H1 (cell line): ENCODE results near the gene SERINC4. TPM values are rescaled to one million over a fixed set of nuclear protein-coding genes. Genes with fewer than 3 reads are reported as not detected.

Source experiments
- CTCF ChIA-PET: fragments of 300-600 bp; sonication (Branson Sonifier 250); formaldehyde crosslinking; loops from one replicate; lab custom pipeline; 2021; ENCODE audit not compliant: partially characterized antibody; lab: Charles Lee
- POLR2A ChIA-PET: fragments of 300-600 bp; sonication (Branson Sonifier 250); formaldehyde crosslinking; loops from one replicate; lab custom pipeline; 2021; ENCODE audit warnings: inconsistent platforms; ENCODE audit not compliant: partially characterized antibody; lab: Charles Lee
- DNase-seq, 2 experiments: peaks; one replicate each; pipeline versions ENCODE4 v3.0.0 to v3.0.0-alpha.2; 2010 to 2022; ENCODE audit warnings: low spot score in 2 of 2, low read depth in 1 of 2, mixed read lengths in 1 of 2
- FAIRE-seq: peaks from 2 replicates; lab custom pipeline; 2011; peaks lifted over from hg19 to GRCh38; lab: Jason Lieb, UNC
- H2AFZ ChIP-seq: 2 replicates; pipeline ENCODE4 v1.8.1; 2012; ENCODE audit warnings: low read length, inconsistent platforms
- H2AK5ac ChIP-seq: 2 replicates; pipeline ENCODE4 v1.6.1; 2013; ENCODE audit warnings: low read depth, low read length
- H2BK120ac ChIP-seq: replicated peaks from 2 replicates; pipeline ENCODE3; 2013; ENCODE audit warnings: low read depth, low read length, inconsistent platforms
- H2BK12ac ChIP-seq: 2 replicates; pipeline ENCODE4 v1.6.1; 2013; ENCODE audit warnings: low read depth, low read length
- H2BK15ac ChIP-seq: 2 replicates; pipeline ENCODE4 v1.6.1; 2013; ENCODE audit warnings: low read length
- H2BK20ac ChIP-seq: 2 replicates; pipeline ENCODE4 v1.6.1; 2013; ENCODE audit warnings: low read length
- H2BK5ac ChIP-seq: 2 replicates; pipeline ENCODE4 v1.6.1; 2013; ENCODE audit warnings: low read depth, low read length
- H3K14ac ChIP-seq: 2 replicates; pipeline ENCODE4 v1.6.1; 2013; ENCODE audit warnings: inconsistent platforms; ENCODE audit not compliant: insufficient read length
- H3K18ac ChIP-seq: 2 replicates; pipeline ENCODE4 v1.6.1; 2013; ENCODE audit warnings: low read length; ENCODE audit errors: extremely low read depth
- H3K23ac ChIP-seq: 2 replicates; pipeline ENCODE4 v1.6.1; 2013; ENCODE audit warnings: inconsistent platforms; ENCODE audit not compliant: insufficient read length
- H3K23me2 ChIP-seq: 2 replicates; pipeline ENCODE4 v1.6.1; 2013; ENCODE audit warnings: low read depth, low read length
- H3K27ac ChIP-seq: 2 replicates; pipeline ENCODE4 v1.6.1; 2011; ENCODE audit warnings: low read depth, low read length, inconsistent platforms
- H3K27me3 ChIP-seq, 4 experiments: replicated peaks in 1 of 4; 1 replicate in 1 of 4; 2 replicates in 3 of 4; pipeline versions ENCODE4 v1.6.1 to v1.8.1; 2011 to 2013; ENCODE audit warnings: low read length in 3 of 4, mild to moderate bottlenecking in 3 of 4, inconsistent platforms in 2 of 4, mixed read lengths in 2 of 4, moderate library complexity in 1 of 4; ENCODE audit not compliant: control insufficient read depth in 3 of 4, insufficient read depth in 3 of 4; ENCODE audit errors: extremely low read depth in 1 of 4
- H3K36me3 ChIP-seq, 4 experiments: 2 replicates each; pipeline versions ENCODE4 v1.6.1 to v1.8.1; 2011 to 2013; ENCODE audit warnings: mild to moderate bottlenecking in 4 of 4, low read length in 3 of 4, moderate library complexity in 2 of 4, control low read depth in 1 of 4, inconsistent platforms in 1 of 4; ENCODE audit not compliant: insufficient read depth in 4 of 4, control insufficient read depth in 2 of 4
- H3K4ac ChIP-seq: replicated peaks from 2 replicates; pipeline ENCODE3; 2013; ENCODE audit warnings: low read length, low read depth, mixed read lengths, inconsistent platforms; ENCODE audit not compliant: insufficient read length
- H3K4me1 ChIP-seq, 4 experiments: replicated peaks in 1 of 4; 1 replicate in 1 of 4; 2 replicates in 3 of 4; pipeline versions ENCODE4 v1.6.1 to v1.8.1; 2011 to 2013; ENCODE audit warnings: low read length in 3 of 4, inconsistent platforms in 2 of 4, mixed read lengths in 1 of 4; ENCODE audit not compliant: insufficient read depth in 4 of 4, control insufficient read depth in 3 of 4
- H3K4me2 ChIP-seq, 2 experiments: 2 replicates each; pipeline versions ENCODE4 v1.6.1 to v1.8.1; 2011 to 2013; ENCODE audit warnings: low read depth in 2 of 2, low read length in 2 of 2, control low read depth in 1 of 2, inconsistent platforms in 1 of 2, mild to moderate bottlenecking in 1 of 2; ENCODE audit not compliant: insufficient read depth in 1 of 2
- H3K4me3 ChIP-seq, 4 experiments: fragments of 200-600, 300-600 bp in 1 of 4; sonication (generic), shearing (Covaris generic), sonication (Bioruptor Twin) in 1 of 4; 2 replicates each; pipeline versions ENCODE4 v1.5.1 to v1.8.1; 2011 to 2016; ENCODE audit warnings: low read length in 4 of 4, low read depth in 3 of 4, control low read depth in 2 of 4, inconsistent platforms in 2 of 4, mild to moderate bottlenecking in 2 of 4, mixed read lengths in 1 of 4, moderate library complexity in 1 of 4; ENCODE audit not compliant: insufficient read depth in 2 of 4; ENCODE audit errors: extremely low read depth in 1 of 4
- H3K56ac ChIP-seq: replicated peaks from 2 replicates; pipeline ENCODE3; 2013; ENCODE audit warnings: low read depth, mild to moderate bottlenecking, mixed read lengths, low read length, inconsistent platforms; ENCODE audit not compliant: insufficient read length
- H3K79me1 ChIP-seq: 2 replicates; pipeline ENCODE4 v1.6.1; 2013; ENCODE audit warnings: low read depth, low read length, control low read depth
- H3K79me2 ChIP-seq, 2 experiments: 2 replicates each; pipeline versions ENCODE4 v1.6.1 to v1.8.1; 2012 to 2013; ENCODE audit warnings: low read length in 2 of 2, mild to moderate bottlenecking in 2 of 2, inconsistent platforms in 1 of 2; ENCODE audit not compliant: insufficient read depth in 2 of 2, control insufficient read depth in 1 of 2
- H3K9ac ChIP-seq, 4 experiments: replicated peaks in 1 of 4; 1 replicate in 1 of 4; 2 replicates in 3 of 4; pipeline versions ENCODE4 v1.6.1 to v1.8.1; 2011 to 2013; ENCODE audit warnings: low read depth in 3 of 4, low read length in 3 of 4, control low read depth in 2 of 4, mild to moderate bottlenecking in 2 of 4, moderate library complexity in 2 of 4, inconsistent platforms in 1 of 4; ENCODE audit errors: extremely low read depth in 1 of 4
- H3K9me3 ChIP-seq, 2 experiments: 2 replicates each; pipeline versions ENCODE4 v1.6.1 to v1.8.1; 2012 to 2013; ENCODE audit warnings: mild to moderate bottlenecking in 2 of 2, moderate library complexity in 2 of 2, control low read depth in 1 of 2, inconsistent platforms in 1 of 2, low read depth in 1 of 2, low read length in 1 of 2, mixed read lengths in 1 of 2; ENCODE audit not compliant: insufficient read depth in 2 of 2
- H4K20me1 ChIP-seq, 2 experiments: replicated peaks in 1 of 2; 2 replicates each; pipeline versions ENCODE3 to v1.8.1; 2011 to 2013; ENCODE audit warnings: inconsistent platforms in 2 of 2, low read length in 2 of 2, mild to moderate bottlenecking in 1 of 2; ENCODE audit not compliant: insufficient read depth in 2 of 2, control insufficient read depth in 1 of 2
- H4K5ac ChIP-seq: 2 replicates; pipeline ENCODE4 v1.6.1; 2013; ENCODE audit warnings: low read length, low read depth, mixed read lengths, inconsistent platforms; ENCODE audit not compliant: insufficient read length
- H4K8ac ChIP-seq: 2 replicates; pipeline ENCODE4 v1.8.0; 2013; ENCODE audit warnings: mild to moderate bottlenecking, moderate library complexity, low read length, inconsistent platforms; ENCODE audit not compliant: insufficient read depth; ENCODE audit errors: extremely low read depth
- H4K91ac ChIP-seq: replicated peaks from 2 replicates; pipeline ENCODE3; 2013; ENCODE audit warnings: low read length, mixed read lengths, inconsistent platforms; ENCODE audit not compliant: insufficient read length
- CREB1 ChIP-seq: IDR thresholded peaks from 2 replicates; pipeline ENCODE4 v1.6.1; 2012; ENCODE audit warnings: inconsistent platforms
- EGR1 ChIP-seq: IDR thresholded peaks from 2 replicates; pipeline ENCODE4 v1.6.1; 2011; ENCODE audit warnings: low read depth, low read length, borderline replicate concordance
- EP300 ChIP-seq, 2 experiments: IDR thresholded peaks; 1 replicate in 1 of 2; 2 replicates in 1 of 2; pipeline ENCODE4 v1.6.1; 2011 to 2012; ENCODE audit warnings: low read depth in 2 of 2, low read length in 2 of 2, mild to moderate bottlenecking in 2 of 2, borderline replicate concordance in 1 of 2, inconsistent platforms in 1 of 2, moderate library complexity in 1 of 2
- GABPA ChIP-seq: IDR thresholded peaks from 2 replicates; pipeline ENCODE4 v1.6.1; 2011; ENCODE audit warnings: mild to moderate bottlenecking, low read length, moderate library complexity, borderline replicate concordance; ENCODE audit not compliant: insufficient read depth
- HDAC6 ChIP-seq: IDR thresholded peaks from one replicate; pipeline ENCODE4 v1.7.1; 2012; ENCODE audit warnings: low read depth, mild to moderate bottlenecking, inconsistent platforms, low read length, moderate library complexity
- JUN ChIP-seq: IDR thresholded peaks from 2 replicates; pipeline ENCODE4 v1.6.1; 2011; ENCODE audit warnings: low read depth, mild to moderate bottlenecking, improper control_type of control experiment, low read length
- MAFK ChIP-seq: IDR thresholded peaks from 2 replicates; pipeline ENCODE4 v1.6.1; 2012; ENCODE audit warnings: low read depth, mild to moderate bottlenecking, improper control_type of control experiment, low read length
- MAX ChIP-seq: IDR thresholded peaks from 2 replicates; pipeline ENCODE4 v1.6.1; 2012; ENCODE audit warnings: inconsistent platforms
- PHF8 ChIP-seq: fragments of 200-600 bp; sonication (generic); conservative IDR thresholded peaks from 2 replicates; pipeline ENCODE4 v1.7.1; 2012; ENCODE audit warnings: low read depth, mild to moderate bottlenecking, inconsistent platforms, low read length, moderate library complexity
- POLR2A ChIP-seq, 2 experiments: IDR thresholded peaks; 1 replicate in 1 of 2; 2 replicates in 1 of 2; pipeline ENCODE4 v1.6.1; 2011; ENCODE audit warnings: low read depth in 2 of 2, low read length in 2 of 2, mild to moderate bottlenecking in 2 of 2; ENCODE audit errors: control extremely low read depth in 1 of 2
- POLR2AphosphoS5 ChIP-seq: IDR thresholded peaks from 2 replicates; pipeline ENCODE4 v1.6.1; 2011; ENCODE audit warnings: low read depth, low read length
- RBBP5 ChIP-seq: IDR thresholded peaks from 2 replicates; pipeline ENCODE4 v1.7.1; 2012; ENCODE audit warnings: low read depth, mild to moderate bottlenecking, inconsistent platforms, low read length, moderate library complexity, borderline replicate concordance
- SP1 ChIP-seq: IDR thresholded peaks from 2 replicates; pipeline ENCODE4 v1.6.1; 2011; ENCODE audit warnings: low read depth, low read length
- TBP ChIP-seq: IDR thresholded peaks from 2 replicates; pipeline ENCODE4 v1.6.1; 2011; ENCODE audit warnings: low read depth, low read length, improper control_type of control experiment
- WGBS, 2 experiments: shearing (Covaris generic) in 1 of 2; methylation state at CpG; one replicate each; pipeline versions ENCODE4 v1.1.6 to v1.1.7; 2013 to 2015; ENCODE audit warnings: low lambda C conversion rate in 2 of 2, mixed read lengths in 2 of 2, inconsistent platforms in 1 of 2, low coverage in 1 of 2, missing lambda C conversion rate in 1 of 2; ENCODE audit not compliant: insufficient replicate concordance in 2 of 2, insufficient coverage in 1 of 2, insufficient read length in 1 of 2; ENCODE audit errors: extremely low coverage in 1 of 2, missing lambda C conversion rate in 1 of 2; 5-methylcytosine and 5-hydroxymethylcytosine counted together
- polyA plus RNA-seq, 7 experiments: library from polyadenylated mRNA; depleted of rRNA in 3 of 7; stranded (reverse) in 5 of 7; unstranded in 2 of 7; fragments of >200 nt in 5 of 7; fragments of 200-250 nt in 2 of 7; gene quantifications; 1 replicate in 5 of 7; 2 replicates in 1 of 7; 4 replicates in 1 of 7; pipeline versions ENCODE4 v1.2.1 to v1.2.3, GENCODE V29; 2011 to 2013; ENCODE audit warnings: missing spikeins in 2 of 7, mixed read lengths in 2 of 7
- total RNA-seq: library from RNA; stranded (reverse); fragmentation: NEBNext Ultra II Directional; extraction: Animal tissue kit (Norgen Biotek cat#: 25700); gene quantifications from 2 replicates; pipeline ENCODE4 v1.2.1, GENCODE V29; 2021

The SERINC4 gene
- total and polyA plus RNA-seq, 2 of the 8 experiments (the other 6 are each of a cell fraction or from before 2014, with no cell fraction given), result 0.08 TPM; not detected in 1

GRCh38 chr15:43795197-43795596 lies 4.8 kb downstream of the SERINC4 start:
- Histone ChIP-seq H3K79me1 (peaks cover 19% of the 10 kb centered on the region), H2AFZ (no peak overlapping the region), H3K14ac (no peak overlapping the region), H3K36me3 (peaks cover 14 to 53% (median 22%) of the 10 kb centered on the region in 4 experiments), H2AK5ac (peak overlapping the region; percentile 61), H4K20me1 (peaks cover 4 to 17% of the 10 kb centered on the region in 2 experiments), H2BK5ac (peak overlapping the region; percentile 62), H4K91ac (no peak overlapping the region), H3K56ac (no peak overlapping the region), H3K4me3 (0 out of 8 replicates have a peak overlapping the region, but pooled peaks of 1 of the 4 experiments have one; percentile 16), H3K79me2 (peaks cover 0 to 26% of the 10 kb centered on the region in 2 experiments; a peak in 2 of 4 replicates), H2BK120ac (no peak overlapping the region), H3K23ac (no peak overlapping the region), H3K23me2 (peaks cover 4% of the 10 kb centered on the region), H2BK20ac (0 out of 2 replicates have a peak overlapping the region, but pooled peaks have one; percentile 40), H4K8ac (no peak overlapping the region), H4K5ac (no peak overlapping the region), H2BK12ac (no peak overlapping the region), H3K9ac (no peak overlapping the region), H3K9me3 (no peaks in the 10 kb centered on the region), H3K4me1 (peaks cover 21 to 33% (median 27%) of the 10 kb centered on the region in 4 experiments), H3K18ac (0 out of 2 replicates have a peak overlapping the region, but pooled peaks have one; percentile 38), H3K4me2 (peak overlapping the region in 1 of 2 experiments; percentile 33; a peak in 3 of 4 replicates), H3K4ac (no peak overlapping the region), H3K27me3 (no peaks in the 10 kb centered on the region), H3K27ac (peak overlapping the region; percentile 54; the same call in 1 of the 2 replicates), H2BK15ac (peak overlapping the region; percentile 19)
- DNase-seq (no peak), FAIRE-seq (no peak)
- WGBS, 2 experiments, result 83% methylated on average over 2 of the region's 2 CpGs; no CpG with 5 or more reads in 1 of the 2 experiments
- POLR2A ChIA-PET, result interaction anchor here (0.6 to 8.9 kb wide), 11 partner anchors 9 to 262 kb away, joined by 3 to 71 read pairs (median 5); partner anchors contain the start of genes ELL3, MFAP1 and PDIA3
- CTCF ChIA-PET, result interaction anchor here (1.2 to 1.4 kb wide), 2 partner anchors 19 to 24 kb away, joined by 3 to 4 read pairs; partner anchors contain the start of gene ELL3
- TF ChIP-seq JUN (no peak), POLR2A (IDR thresholded peaks at IDR 0.05; ENCODE audit: control extremely low read depth in 1 of 2, low read depth in 2 of 2, low read length in 2 of 2) (peak in 1 of 2 experiments; percentile 19; a peak in 2 of 3 replicates), SP1 (no peak), TBP (no peak), EP300 (IDR thresholded peaks at IDR 0.05; ENCODE audit: borderline replicate concordance in 1 of 2, low read depth in 2 of 2, low read length in 2 of 2) (no peak), EGR1 (no peak), POLR2AphosphoS5 (peak; percentile 54; the same call in 1 of the 2 replicates), CREB1 (no peak), RBBP5 (no peak), MAX (no peak), GABPA (no peak), HDAC6 (no peak), MAFK (no peak), PHF8 (no peak)
